Adrenal gland (tissue), 12 donors: ENCODE results near the gene GNB5. TPM values are rescaled to one million over a fixed set of nuclear protein-coding genes. Genes with fewer than 3 reads are reported as not detected.

Source experiments
- DNase-seq, 7 donors: peaks; one replicate each; pipeline ENCODE4 v3.0.0-alpha.2; 2019 to 2020
- H3K27ac ChIP-seq, 5 donors: fragments of 200-600 bp; sonication (generic) in 4 of 5; 1 replicate in 3 of 5; 2 replicates in 2 of 5; pipeline versions ENCODE4 v1.5.1 to v1.8.0; 2016 to 2020; ENCODE audit warnings: mild to moderate bottlenecking in 1 of 5
- H3K27me3 ChIP-seq: fragments of 200-600 bp; 2 replicates; pipeline ENCODE4 v1.8.0; 2021
- H3K36me3 ChIP-seq, 2 donors: fragments of 200-600 bp; replicated peaks in 1 of 2; 1 replicate in 1 of 2; 2 replicates in 1 of 2; pipeline versions ENCODE4 v1.5.1 to v1.8.0; 2018 to 2022
- H3K4me1 ChIP-seq, 2 donors: fragments of 200-600 bp; replicated peaks in 1 of 2; 1 replicate in 1 of 2; 2 replicates in 1 of 2; pipeline versions ENCODE4 v1.5.1 to v1.8.0; 2018 to 2021
- H3K4me3 ChIP-seq, 4 donors: fragments of 200-600 bp; sonication (generic) in 3 of 4; one replicate each; pipeline ENCODE4 v1.5.1; 2016 to 2018
- H3K9me3 ChIP-seq, 3 donors: fragments of 200-600 bp; sonication (generic) in 1 of 3; replicated peaks in 1 of 3; 1 replicate in 2 of 3; 2 replicates in 1 of 3; pipeline versions ENCODE4 v1.5.1 to v1.8.0; 2016 to 2021
- CTCF ChIP-seq, 6 experiments: fragments of 450-650 bp in 4 of 6; fragments of 200-600 bp in 2 of 6; sonication (generic) in 1 of 6; IDR thresholded peaks; 1 replicate in 5 of 6; 2 replicates in 1 of 6; pipeline versions ENCODE4 v1.5.1 to v1.8.0; 2016 to 2021; ENCODE audit warnings: antibody characterized with exemption in 6 of 6, mild to moderate bottlenecking in 2 of 6, moderate library complexity in 1 of 6
- POLR2A ChIP-seq, 2 donors: fragments of 450-650 bp; IDR thresholded peaks; one replicate each; pipeline ENCODE4 v1.6.1; 2017; ENCODE audit warnings: antibody characterized with exemption in 2 of 2, mild to moderate bottlenecking in 2 of 2, moderate library complexity in 1 of 2
- WGBS, 4 donors: extraction: QIAGEN DNeasy Blood & Tissue Kit in 2 of 4; methylation state at CpG; one replicate each; pipeline versions ENCODE4 v1.1.5 to v1.1.7; 2013 to 2017; 5-methylcytosine and 5-hydroxymethylcytosine counted together
- intact Hi-C, 2 donors: fragments of 100-400 bp; cut with DNase I; formaldehyde crosslinking; loops; one replicate each; pipeline versions ENCODE4 v1.14.1 to v1.15.0; 2022 to 2023
- polyA plus RNA-seq, 3 donors: library from polyadenylated mRNA; stranded (reverse); fragments of 200-250 nt in 2 of 3; fragments of 350-450 nt in 1 of 3; fragmentation: Illumina TruSeq in 1 of 3; extraction: RNeasy Lipid Tissue Mini Kit (QIAGEN cat#74804) in 1 of 3; gene quantifications; one replicate each; pipeline ENCODE4 v1.2.3, GENCODE V29; 2013 to 2014
- total RNA-seq, 9 donors: library from RNA; depleted of rRNA in 4 of 9; stranded (reverse); fragments of >200 nt in 4 of 9; fragments of 120-200 nt in 1 of 9; fragmentation: NEBNext Ultra II Directional in 1 of 9; extraction: Animal tissue kit (Norgen Biotek cat#: 25700) in 1 of 9; gene quantifications; one replicate each; pipeline versions ENCODE4 v1.1.0 to v1.2.4, GENCODE V29; 2013 to 2023
- donor health status: healthy with polysubstance abuse.
- donor health status: Bipolar disorder and iron deficiency.
- donor health status: DM: yes; HTN: yes; CAD: no.
- donor health status: DM: no; HTN: no; CAD: no.
- donor health status: DM: no; HTN: no; CAD: no.
- donor health status: DM: yes; HTN: yes; CAD: no.

GNB5 gene
- total and polyA plus RNA-seq, 12 donors = 2.8 to 60.7 (median 18.8) TPM

GRCh38 chr15:52121896-52122295 lies 69.3 kb downstream of the GNB5 start:
- WGBS, 4 donors = 85 to 97% (median 90%) methylated on average over 2 of the region's 2 CpGs
- intact Hi-C loops = no loop called here
- H3K27me3 ChIP-seq = no peaks in the 10 kb centered on the region

GRCh38 chr15:52121006-52121405 lies 70.2 kb downstream of the GNB5 start:
- H3K36me3 ChIP-seq = no peaks in the 10 kb centered on the region
- intact Hi-C loops = no loop called here
- no peak overlapping the region for H3K27ac ChIP-seq
- no peak for DNase-seq
- no peak for TF ChIP-seq CTCF (IDR thresholded peaks at IDR 0.05)
- TF ChIP-seq POLR2A (IDR thresholded peaks at IDR 0.05) = no peak
- H3K9me3 ChIP-seq = no peaks in the 10 kb centered on the region
- H3K27me3 ChIP-seq = no peaks in the 10 kb centered on the region
- 87 to 95% (median 92%) methylated on average over 5 of the region's 5 CpGs for WGBS, 4 donors
- H3K4me3 ChIP-seq = no peak overlapping the region
- H3K4me1 ChIP-seq = peaks cover 7 to 13% of the 10 kb centered on the region in 2 donors

More at GRCh38 chr15:52121896-52122295, 69.3 kb downstream of the GNB5 start:
- H3K27ac ChIP-seq = no peak overlapping the region
- no peak for DNase-seq
- no peak overlapping the region for H3K4me3 ChIP-seq
- H3K4me1 ChIP-seq = peaks cover 0 to 4% of the 10 kb centered on the region in 2 donors
- H3K36me3 ChIP-seq = no peaks in the 10 kb centered on the region
- H3K9me3 ChIP-seq = no peaks in the 10 kb centered on the region
- no peak for TF ChIP-seq CTCF (IDR thresholded peaks at IDR 0.05)

- Histone ChIP-seq H3K27ac (no peak overlapping the region), H3K9me3 (no peaks in the 10 kb centered on the region), H3K27me3 (no peaks in the 10 kb centered on the region), H3K36me3 (no peaks in the 10 kb centered on the region), H3K4me3 (no peak overlapping the region), H3K4me1 (peaks cover 7 to 13% of the 10 kb centered on the region in 2 donors)
- no peak for DNase-seq
- WGBS, 4 donors = 84 to 100% (median 90%) methylated on average over 2 of the region's 2 CpGs
- TF ChIP-seq CTCF (IDR thresholded peaks at IDR 0.05) = no peak
- intact Hi-C loops = no loop called here
These were observed 70.7 kb downstream of the GNB5 start for GRCh38 chr15:52120488-52120887.

GRCh38 chr15:52118969-52119749 lies 72.0 kb downstream of the GNB5 start:
- TF ChIP-seq CTCF (IDR thresholded peaks at IDR 0.05) (no peak), POLR2A (IDR thresholded peaks at IDR 0.05) (no peak)
- Histone ChIP-seq H3K4me3 (no peak overlapping the region), H3K27ac (no peak overlapping the region), H3K9me3 (no peaks in the 10 kb centered on the region), H3K36me3 (no peaks in the 10 kb centered on the region), H3K27me3 (no peaks in the 10 kb centered on the region), H3K4me1 (peaks cover 7 to 13% of the 10 kb centered on the region in 2 donors)
- intact Hi-C loops = no loop called here
- no peak for DNase-seq
- WGBS, 4 donors = 59 to 76% (median 71%) methylated on average over 3 of the region's 3 CpGs
